Activated naive CD8-positive, alpha-beta T cell treated with anti-CD3 and anti-CD28 coated beads, Interleukin-2, amount 10 ng/mL, durations not matched to agents 7 days and 5 days (primary cell): ENCODE data around the gene TMEM217. TPM values are rescaled to one million over a fixed set of nuclear protein-coding genes. Genes with fewer than 3 reads are reported as not detected.

Experiments
- ATAC-seq: fragments of 150-1000 bp; cut with Tn5 transposase; one replicate; pipeline ENCODE4 v1.10.0; 2021; ENCODE audit warnings: low read depth, moderate library complexity
- POLR2A ChIA-PET: fragments of 350-600 bp; sonication (Branson Sonifier 250); formaldehyde crosslinking; loops from one replicate; lab custom pipeline; 2021; ENCODE audit warnings: antibody characterized with exemption; lab: Charles Lee
- DNase-seq: peaks from one replicate; pipeline ENCODE4 v3.0.0; 2021
- H3K27ac Mint-ChIP-seq: one replicate; pipeline ENCODE4 v1.8.0; 2022; ENCODE audit warnings: mild to moderate bottlenecking, mixed read lengths
- H3K27me3 Mint-ChIP-seq: one replicate; pipeline ENCODE4 v1.8.0; 2022; ENCODE audit warnings: mild to moderate bottlenecking, moderate library complexity, mixed read lengths
- H3K36me3 Mint-ChIP-seq: one replicate; pipeline ENCODE4 v1.8.0; 2021; ENCODE audit warnings: mild to moderate bottlenecking, mixed read lengths
- H3K4me1 Mint-ChIP-seq: one replicate; pipeline ENCODE4 v1.8.0; 2021; ENCODE audit warnings: mixed read lengths
- H3K4me3 Mint-ChIP-seq: one replicate; pipeline ENCODE4 v1.8.0; 2022; ENCODE audit warnings: mild to moderate bottlenecking, moderate library complexity, mixed read lengths
- H3K9me3 Mint-ChIP-seq: one replicate; pipeline ENCODE4 v1.8.0; 2021; ENCODE audit warnings: mixed read lengths
- total RNA-seq, 2 experiments: library from RNA; stranded (reverse); gene quantifications; one replicate each; pipeline ENCODE4 v1.2.3, GENCODE V29; 2021

TMEM217 gene
- total RNA-seq, 2 experiments from 2014 or later = 1.4 to 2.0 TPM

- Mint-ChIP-seq H3K4me1 (peaks cover 39% of the 10 kb centered on the region), H3K4me3 (peak overlapping the region; percentile 37), H3K27me3 (no peaks in the 10 kb centered on the region), H3K9me3 (no peaks in the 10 kb centered on the region), H3K27ac (peak overlapping the region; percentile 82), H3K36me3 (peaks cover 47% of the 10 kb centered on the region)
- DNase-seq (peak; percentile 36), ATAC-seq (peak; percentile 90)
- POLR2A ChIA-PET = interaction anchor here (1.0 to 2.0 kb wide), 3 partner anchors 12 to 32 kb away, joined by 3 to 8 read pairs (median 6); partner anchors contain the start of genes TBC1D22B and TMEM217
Observed at GRCh38 chr6:37289931-37290330, 32.0 kb upstream of the TMEM217 start.

GRCh38 chr6:37288247-37288646 is 30.3 kb upstream of the TMEM217 start:
- no peak overlapping the region for H3K27ac Mint-ChIP-seq
- POLR2A ChIA-PET = interaction anchor here (0.9 to 1.2 kb wide), 2 partner anchors 9 to 15 kb away, joined by 3 read pairs; no protein-coding TSS in a partner anchor
- no peaks in the 10 kb centered on the region for H3K9me3 Mint-ChIP-seq
- H3K36me3 Mint-ChIP-seq = peaks cover 49% of the 10 kb centered on the region
- H3K4me1 Mint-ChIP-seq = peaks cover 39% of the 10 kb centered on the region
- DNase-seq (no peak), ATAC-seq (no peak)
- H3K4me3 Mint-ChIP-seq = no peak overlapping the region
- H3K27me3 Mint-ChIP-seq = no peaks in the 10 kb centered on the region

GRCh38 chr6:37287519-37288157 is 29.7 kb upstream of the TMEM217 start:
- Mint-ChIP-seq H3K9me3 (no peaks in the 10 kb centered on the region), H3K27ac (no peak overlapping the region), H3K27me3 (no peaks in the 10 kb centered on the region), H3K4me3 (no peak overlapping the region), H3K36me3 (peaks cover 51% of the 10 kb centered on the region), H3K4me1 (peaks cover 39% of the 10 kb centered on the region)
- ATAC-seq = no peak
- POLR2A ChIA-PET = interaction anchor here (0.9 kb wide), 1 partner anchor 14 kb away, joined by 3 read pairs; no protein-coding TSS in a partner anchor
- no peak for DNase-seq

- peaks cover 43% of the 10 kb centered on the region for H3K36me3 Mint-ChIP-seq
- H3K4me1 Mint-ChIP-seq = peaks cover 32% of the 10 kb centered on the region
- DNase-seq (no peak), ATAC-seq (no peak)
- POLR2A ChIA-PET = interaction anchor here (0.6 to 0.7 kb wide), 2 partner anchors 25 to 353 kb away, joined by 3 read pairs; no protein-coding TSS in a partner anchor
- no peak overlapping the region for H3K27ac Mint-ChIP-seq
- H3K4me3 Mint-ChIP-seq = no peak overlapping the region
- no peaks in the 10 kb centered on the region for H3K9me3 Mint-ChIP-seq
- H3K27me3 Mint-ChIP-seq = no peaks in the 10 kb centered on the region
Observed at GRCh38 chr6:37285861-37286311, 27.9 kb upstream of the TMEM217 start.

GRCh38 chr6:37284781-37285180 is 26.8 kb upstream of the TMEM217 start:
- no peak for DNase-seq
- H3K4me3 Mint-ChIP-seq = no peak overlapping the region
- H3K27me3 Mint-ChIP-seq = no peaks in the 10 kb centered on the region
- H3K4me1 Mint-ChIP-seq = peaks cover 34% of the 10 kb centered on the region
- POLR2A ChIA-PET = no interaction called here
- no peaks in the 10 kb centered on the region for H3K9me3 Mint-ChIP-seq
- peaks cover 44% of the 10 kb centered on the region for H3K36me3 Mint-ChIP-seq
- no peak for ATAC-seq
- H3K27ac Mint-ChIP-seq = no peak overlapping the region

GRCh38 chr6:37283671-37284151 is 25.8 kb upstream of the TMEM217 start:
- H3K4me3 Mint-ChIP-seq = no peak overlapping the region
- no peak overlapping the region for H3K27ac Mint-ChIP-seq
- POLR2A ChIA-PET = no interaction called here
- peaks cover 34% of the 10 kb centered on the region for H3K4me1 Mint-ChIP-seq
- H3K36me3 Mint-ChIP-seq = peaks cover 49% of the 10 kb centered on the region
- no peaks in the 10 kb centered on the region for H3K27me3 Mint-ChIP-seq
- ATAC-seq = no peak
- no peaks in the 10 kb centered on the region for H3K9me3 Mint-ChIP-seq
- DNase-seq = no peak

GRCh38 chr6:37283268-37283667 is 25.3 kb upstream of the TMEM217 start:
- Mint-ChIP-seq H3K27me3 (no peaks in the 10 kb centered on the region), H3K27ac (no peak overlapping the region), H3K9me3 (no peaks in the 10 kb centered on the region), H3K4me1 (peaks cover 38% of the 10 kb centered on the region), H3K36me3 (peaks cover 52% of the 10 kb centered on the region), H3K4me3 (no peak overlapping the region)
- ATAC-seq (no peak), DNase-seq (no peak)
- POLR2A ChIA-PET = no interaction called here

GRCh38 chr6:37282371-37282770 is 24.4 kb upstream of the TMEM217 start:
- H3K27ac Mint-ChIP-seq = no peak overlapping the region
- H3K9me3 Mint-ChIP-seq = no peaks in the 10 kb centered on the region
- peaks cover 48% of the 10 kb centered on the region for H3K36me3 Mint-ChIP-seq
- peaks cover 36% of the 10 kb centered on the region for H3K4me1 Mint-ChIP-seq
- H3K27me3 Mint-ChIP-seq = no peaks in the 10 kb centered on the region
- POLR2A ChIA-PET = interaction anchor here (0.8 kb wide), 1 partner anchor 9 kb away, joined by 8 read pairs; no protein-coding TSS in a partner anchor
- DNase-seq (no peak), ATAC-seq (no peak)
- no peak overlapping the region for H3K4me3 Mint-ChIP-seq

GRCh38 chr6:37280162-37280887 is 22.4 kb upstream of the TMEM217 start:
- H3K27me3 Mint-ChIP-seq = no peaks in the 10 kb centered on the region
- H3K27ac Mint-ChIP-seq = peak overlapping the region; percentile 49
- POLR2A ChIA-PET = interaction anchor here (0.8 to 1.3 kb wide), 2 partner anchors 12 to 23 kb away, joined by 3 read pairs; partner anchors contain the start of genes TBC1D22B and TMEM217
- DNase-seq (no peak), ATAC-seq (no peak)
- H3K4me1 Mint-ChIP-seq = peaks cover 50% of the 10 kb centered on the region
- H3K36me3 Mint-ChIP-seq = peaks cover 50% of the 10 kb centered on the region
- H3K4me3 Mint-ChIP-seq = no peak overlapping the region
- H3K9me3 Mint-ChIP-seq = no peaks in the 10 kb centered on the region

GRCh38 chr6:37279366-37280134 is 21.6 kb upstream of the TMEM217 start:
- Mint-ChIP-seq H3K27ac (peak overlapping the region; percentile 72), H3K4me3 (no peak overlapping the region), H3K9me3 (no peaks in the 10 kb centered on the region), H3K36me3 (peaks cover 50% of the 10 kb centered on the region), H3K27me3 (no peaks in the 10 kb centered on the region), H3K4me1 (peaks cover 56% of the 10 kb centered on the region)
- POLR2A ChIA-PET = interaction anchor here (0.8 to 1.3 kb wide), 3 partner anchors 9 to 22 kb away, joined by 3 read pairs; partner anchors contain the start of genes TBC1D22B and TMEM217
- ATAC-seq (no peak), DNase-seq (no peak)

GRCh38 chr6:37277001-37277409 is 19.1 kb upstream of the TMEM217 start:
- DNase-seq (no peak), ATAC-seq (peak; percentile 25)
- no peaks in the 10 kb centered on the region for H3K9me3 Mint-ChIP-seq
- no peaks in the 10 kb centered on the region for H3K27me3 Mint-ChIP-seq
- peaks cover 81% of the 10 kb centered on the region for H3K4me1 Mint-ChIP-seq
- H3K4me3 Mint-ChIP-seq = no peak overlapping the region
- POLR2A ChIA-PET = interaction anchor here (0.7 to 1.4 kb wide), 3 partner anchors 15 to 345 kb away, joined by 3 read pairs; no protein-coding TSS in a partner anchor
- H3K27ac Mint-ChIP-seq = peak overlapping the region; percentile 83
- H3K36me3 Mint-ChIP-seq = peaks cover 45% of the 10 kb centered on the region

GRCh38 chr6:37275350-37275749 is 17.4 kb upstream of the TMEM217 start:
- H3K27me3 Mint-ChIP-seq = no peaks in the 10 kb centered on the region
- peak overlapping the region; percentile 30 for H3K4me3 Mint-ChIP-seq
- H3K36me3 Mint-ChIP-seq = peaks cover 50% of the 10 kb centered on the region
- POLR2A ChIA-PET = interaction anchor here (1.4 to 1.9 kb wide), 3 partner anchors 13 to 22 kb away, joined by 3 to 8 read pairs (median 4); partner anchors contain the start of genes TBC1D22B and TMEM217
- H3K9me3 Mint-ChIP-seq = no peaks in the 10 kb centered on the region
- peaks cover 78% of the 10 kb centered on the region for H3K4me1 Mint-ChIP-seq
- ATAC-seq (no peak), DNase-seq (no peak)
- H3K27ac Mint-ChIP-seq = peak overlapping the region; percentile 37
